Liver (tissue), 9 donors: Measurements from ENCODE around the gene PPM1L. TPM values are rescaled to one million over a fixed set of nuclear protein-coding genes. Genes with fewer than 3 reads are reported as not detected.
"Not testable (repeated sequence)": the region's sequence is repeated elsewhere in the genome, so short reads cannot be mapped to it uniquely, and the experiment has no call there.

Experiments used
- DNase-seq: peaks from one replicate; pipeline ENCODE4 v3.0.0-alpha.2; 2017; ENCODE audit warnings: low spot score
- H3K27ac ChIP-seq, 2 donors: one replicate each; pipeline ENCODE4 v1.7.0; 2013; ENCODE audit warnings: inconsistent platforms in 2 of 2, low read length in 2 of 2, control low read depth in 1 of 2, low read depth in 1 of 2, mild to moderate bottlenecking in 1 of 2
- H3K27me3 ChIP-seq, 4 donors: one replicate each; pipeline versions ENCODE4 v1.6.1 to v1.7.0; 2013; ENCODE audit warnings: low read length in 3 of 4, inconsistent platforms in 1 of 4, mild to moderate bottlenecking in 1 of 4, moderate library complexity in 1 of 4; ENCODE audit not compliant: control insufficient read depth in 4 of 4, insufficient read depth in 4 of 4
- H3K36me3 ChIP-seq, 4 donors: one replicate each; pipeline versions ENCODE4 v1.6.1 to v1.7.0; 2013; ENCODE audit warnings: low read length in 3 of 4, mild to moderate bottlenecking in 3 of 4, low read depth in 1 of 4, moderate library complexity in 1 of 4; ENCODE audit not compliant: control insufficient read depth in 4 of 4, insufficient read depth in 3 of 4
- H3K4me1 ChIP-seq, 4 donors: one replicate each; pipeline versions ENCODE4 v1.6.1 to v1.7.0; 2013; ENCODE audit warnings: low read length in 3 of 4, mild to moderate bottlenecking in 3 of 4, moderate library complexity in 1 of 4; ENCODE audit not compliant: control insufficient read depth in 4 of 4, insufficient read depth in 4 of 4
- H3K4me3 ChIP-seq, 3 donors: one replicate each; pipeline versions ENCODE4 v1.6.1 to v1.7.0; 2013; ENCODE audit warnings: low read length in 3 of 3, control low read depth in 1 of 3, low read depth in 1 of 3, mild to moderate bottlenecking in 1 of 3
- H3K9ac ChIP-seq, 2 donors: one replicate each; pipeline ENCODE4 v1.7.0; 2013; ENCODE audit warnings: low read length in 2 of 2, mild to moderate bottlenecking in 2 of 2, moderate library complexity in 2 of 2, control low read depth in 1 of 2, low read depth in 1 of 2
- H3K9me3 ChIP-seq, 4 donors: one replicate each; pipeline versions ENCODE4 v1.6.1 to v1.7.0; 2013; ENCODE audit warnings: low read length in 3 of 4; ENCODE audit not compliant: control insufficient read depth in 4 of 4
- CTCF ChIP-seq: fragments of 150-350 bp; IDR thresholded peaks from 2 replicates; pipeline ENCODE4 v1.5.1; 2017; ENCODE audit warnings: improper control_type of control experiment, low read depth, low read length; ENCODE audit not compliant: missing input control
- EGR1 ChIP-seq, 2 donors: IDR thresholded peaks; 2 replicates each; pipeline ENCODE4 v1.6.1; 2016 to 2018; ENCODE audit warnings: antibody characterized with exemption in 2 of 2, low read depth in 2 of 2
- FOXA1 ChIP-seq: IDR thresholded peaks from 2 replicates; pipeline ENCODE4 v1.6.1; 2016; ENCODE audit warnings: antibody characterized with exemption
- FOXA2 ChIP-seq: IDR thresholded peaks from 2 replicates; pipeline ENCODE4 v1.6.1; 2016; ENCODE audit warnings: antibody characterized with exemption
- GABPA ChIP-seq, 2 donors: IDR thresholded peaks in 1 of 2; conservative IDR thresholded peaks in 1 of 2; 2 replicates each; pipeline ENCODE4 v1.6.1; 2016; ENCODE audit warnings: antibody characterized with exemption in 2 of 2, mild to moderate bottlenecking in 1 of 2, moderate library complexity in 1 of 2
- HNF4A ChIP-seq, 2 donors: conservative IDR thresholded peaks; 2 replicates each; pipeline ENCODE4 v1.6.1; 2016; ENCODE audit warnings: antibody characterized with exemption in 2 of 2, mild to moderate bottlenecking in 2 of 2
- HNF4G ChIP-seq: IDR thresholded peaks from 2 replicates; pipeline ENCODE4 v1.6.1; 2016; ENCODE audit warnings: antibody characterized with exemption
- NR2F2 ChIP-seq: IDR thresholded peaks from 2 replicates; pipeline ENCODE4 v1.6.1; 2016; ENCODE audit warnings: antibody characterized with exemption
- RAD21 ChIP-seq, 2 donors: IDR thresholded peaks; 2 replicates each; pipeline ENCODE4 v1.6.1; 2016; ENCODE audit warnings: antibody characterized with exemption in 2 of 2, mild to moderate bottlenecking in 2 of 2
- RXRA ChIP-seq, 2 donors: IDR thresholded peaks; 2 replicates each; pipeline ENCODE4 v1.6.1; 2017 to 2018; ENCODE audit warnings: antibody characterized with exemption in 2 of 2, mild to moderate bottlenecking in 1 of 2
- SP1 ChIP-seq: IDR thresholded peaks from 2 replicates; pipeline ENCODE4 v1.6.1; 2018; ENCODE audit warnings: antibody characterized with exemption, mild to moderate bottlenecking
- YY1 ChIP-seq: IDR thresholded peaks from 2 replicates; pipeline ENCODE4 v1.6.1; 2016; ENCODE audit warnings: antibody characterized with exemption, mild to moderate bottlenecking
- ZBTB33 ChIP-seq: IDR thresholded peaks from 2 replicates; pipeline ENCODE4 v1.6.1; 2016; ENCODE audit warnings: antibody characterized with exemption
- WGBS: extraction: QIAGEN DNeasy Blood & Tissue Kit; methylation state at CpG from one replicate; pipeline ENCODE4 v1.1.7; 2013; 5-methylcytosine and 5-hydroxymethylcytosine counted together
- polyA plus RNA-seq, 2 donors: library from polyadenylated mRNA; stranded (reverse) in 1 of 2; unstranded in 1 of 2; fragments of 200-250 nt in 1 of 2; fragments of >200 nt in 1 of 2; fragmentation: Nextera tagmentation in 1 of 2; extraction: Ambion mirVana in 1 of 2; gene quantifications; one replicate each; pipeline versions ENCODE4 v1.2.1 to v1.2.3, GENCODE V29; 2013 to 2015
- total RNA-seq, 2 donors: library from RNA; depleted of rRNA; stranded (reverse); fragments of >200 nt; gene quantifications; one replicate each; pipeline ENCODE4 v1.2.3, GENCODE V29; 2014
- TF ChIP-seq, protein P1 (sequence below): IDR thresholded peaks from 2 replicates; pipeline ENCODE4 v1.6.1; 2016; ENCODE audit warnings: antibody characterized with exemption
- TF ChIP-seq, protein P2 (sequence below): IDR thresholded peaks from 2 replicates; pipeline ENCODE4 v1.6.1; 2016; ENCODE audit warnings: antibody characterized with exemption
- TF ChIP-seq, protein P3 (sequence below): IDR thresholded peaks from 2 replicates; pipeline ENCODE4 v1.6.1; 2016; ENCODE audit warnings: antibody characterized with exemption, mild to moderate bottlenecking
- donor health status: healthy.
- donor health status: healthy.
- donor health status: healthy.
- donor health status: healthy.
- donor health status: healthy.

The PPM1L gene
- total and polyA plus RNA-seq, 4 donors, result 1.6 to 8.5 (median 4.8) TPM

DNA sequence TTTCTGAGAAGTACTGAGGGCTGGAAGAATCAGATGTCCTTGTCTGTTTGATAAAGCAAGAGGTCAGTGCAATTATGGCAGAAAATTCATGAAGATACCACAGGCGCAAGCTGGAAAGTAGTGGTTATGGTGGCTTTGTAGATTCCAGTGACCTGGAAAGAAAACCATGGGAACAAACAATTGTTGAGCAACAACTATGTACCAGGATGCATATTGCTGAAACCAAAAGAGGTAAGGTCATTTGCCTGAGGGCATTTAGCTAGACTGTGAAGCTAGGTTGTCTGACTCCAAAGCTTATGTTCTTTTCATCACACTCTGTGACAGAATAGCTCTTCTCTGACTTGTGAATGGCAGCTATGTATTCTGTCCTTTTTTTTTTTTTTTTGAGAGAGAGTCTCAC is 275.1 kb downstream of the PPM1L start:
- TF ChIP-seq FOXA2 (peak; percentile 24), RAD21 (IDR thresholded peaks at IDR 0.05) (peak; percentile 20 to 42), YY1 (peak; percentile 82), RXRA (IDR thresholded peaks at IDR 0.05) (peak; percentile 71 to 80), HNF4A (conservative IDR thresholded peaks at IDR 0.05) (peak; percentile 53 to 64), HNF4G (no peak), FOXA1 (no peak), SP1 (peak; percentile 46), ZBTB33 (no peak), GABPA (IDR thresholded peaks at IDR 0.05 in 1 of 2, conservative IDR thresholded peaks at IDR 0.05 in 1 of 2) (peak in 1 of 2 donors; percentile 70), EGR1 (IDR thresholded peaks at IDR 0.05; ENCODE audit: low read depth in 2 of 2) (no peak)
- TF ChIP-seq, protein P1, sequence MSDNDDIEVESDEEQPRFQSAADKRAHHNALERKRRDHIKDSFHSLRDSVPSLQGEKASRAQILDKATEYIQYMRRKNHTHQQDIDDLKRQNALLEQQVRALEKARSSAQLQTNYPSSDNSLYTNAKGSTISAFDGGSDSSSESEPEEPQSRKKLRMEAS, result peak; percentile 12
- Histone ChIP-seq H3K9me3 (no peaks in the 10 kb centered on the region), H3K27me3 (no peaks in the 10 kb centered on the region), H3K4me3 (no peak overlapping the region), H3K4me1 (peaks cover 0 to 4% (median 2%) of the 10 kb centered on the region in 4 donors), H3K27ac (no peak overlapping the region), H3K9ac (no peak overlapping the region), H3K36me3 (no peaks in the 10 kb centered on the region)
- 56% methylated on average over 1 of the region's 1 CpG for WGBS
- no peak for DNase-seq

- not testable (repeated sequence) for H3K9ac ChIP-seq, H3K4me3 ChIP-seq, H3K27me3 ChIP-seq, H3K9me3 ChIP-seq, DNase-seq, H3K36me3 ChIP-seq, H3K4me1 ChIP-seq
- WGBS, result 66% methylated on average over 5 of the region's 5 CpGs
- peak overlapping the region; percentile 6 to 9 for H3K27ac ChIP-seq
These were observed 279.0 kb downstream of the PPM1L start for GRCh38 chr3:161034913-161035550.

- H3K4me1 ChIP-seq, result peaks cover 0 to 4% (median 2%) of the 10 kb centered on the region in 4 donors
- H3K9ac ChIP-seq, result no peak overlapping the region
- H3K27me3 ChIP-seq, result no peaks in the 10 kb centered on the region
- no peak for TF ChIP-seq NR2F2
- no peak for TF ChIP-seq FOXA2
- TF ChIP-seq ZBTB33, result no peak
- TF ChIP-seq, protein P1, result no peak
- TF ChIP-seq EGR1 (IDR thresholded peaks at IDR 0.05; ENCODE audit: low read depth in 2 of 2), result no peak
- TF ChIP-seq CTCF, result no peak
- TF ChIP-seq YY1, result no peak
- TF ChIP-seq, protein P2, sequence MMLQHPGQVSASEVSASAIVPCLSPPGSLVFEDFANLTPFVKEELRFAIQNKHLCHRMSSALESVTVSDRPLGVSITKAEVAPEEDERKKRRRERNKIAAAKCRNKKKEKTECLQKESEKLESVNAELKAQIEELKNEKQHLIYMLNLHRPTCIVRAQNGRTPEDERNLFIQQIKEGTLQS, result no peak
- TF ChIP-seq, protein P3, sequence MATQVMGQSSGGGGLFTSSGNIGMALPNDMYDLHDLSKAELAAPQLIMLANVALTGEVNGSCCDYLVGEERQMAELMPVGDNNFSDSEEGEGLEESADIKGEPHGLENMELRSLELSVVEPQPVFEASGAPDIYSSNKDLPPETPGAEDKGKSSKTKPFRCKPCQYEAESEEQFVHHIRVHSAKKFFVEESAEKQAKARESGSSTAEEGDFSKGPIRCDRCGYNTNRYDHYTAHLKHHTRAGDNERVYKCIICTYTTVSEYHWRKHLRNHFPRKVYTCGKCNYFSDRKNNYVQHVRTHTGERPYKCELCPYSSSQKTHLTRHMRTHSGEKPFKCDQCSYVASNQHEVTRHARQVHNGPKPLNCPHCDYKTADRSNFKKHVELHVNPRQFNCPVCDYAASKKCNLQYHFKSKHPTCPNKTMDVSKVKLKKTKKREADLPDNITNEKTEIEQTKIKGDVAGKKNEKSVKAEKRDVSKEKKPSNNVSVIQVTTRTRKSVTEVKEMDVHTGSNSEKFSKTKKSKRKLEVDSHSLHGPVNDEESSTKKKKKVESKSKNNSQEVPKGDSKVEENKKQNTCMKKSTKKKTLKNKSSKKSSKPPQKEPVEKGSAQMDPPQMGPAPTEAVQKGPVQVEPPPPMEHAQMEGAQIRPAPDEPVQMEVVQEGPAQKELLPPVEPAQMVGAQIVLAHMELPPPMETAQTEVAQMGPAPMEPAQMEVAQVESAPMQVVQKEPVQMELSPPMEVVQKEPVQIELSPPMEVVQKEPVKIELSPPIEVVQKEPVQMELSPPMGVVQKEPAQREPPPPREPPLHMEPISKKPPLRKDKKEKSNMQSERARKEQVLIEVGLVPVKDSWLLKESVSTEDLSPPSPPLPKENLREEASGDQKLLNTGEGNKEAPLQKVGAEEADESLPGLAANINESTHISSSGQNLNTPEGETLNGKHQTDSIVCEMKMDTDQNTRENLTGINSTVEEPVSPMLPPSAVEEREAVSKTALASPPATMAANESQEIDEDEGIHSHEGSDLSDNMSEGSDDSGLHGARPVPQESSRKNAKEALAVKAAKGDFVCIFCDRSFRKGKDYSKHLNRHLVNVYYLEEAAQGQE, result no peak
- no peak for TF ChIP-seq HNF4G
- H3K9me3 ChIP-seq, result no peaks in the 10 kb centered on the region
- peak overlapping the region in 1 of 2 donors; percentile 9 for H3K27ac ChIP-seq
- no peak overlapping the region for H3K4me3 ChIP-seq
- no peaks in the 10 kb centered on the region for H3K36me3 ChIP-seq
- 71% methylated on average over 2 of the region's 2 CpGs for WGBS
- DNase-seq, result no peak
These were observed 279.7 kb downstream of the PPM1L start for GRCh38 chr3:161035711-161036110.
